NCI-H2107 (cell line): Measurements from ENCODE around the gene DNAJC7.
"Not testable (repeated sequence)": the region's sequence is repeated elsewhere in the genome, so short reads cannot be mapped to it uniquely, and the experiment has no call there.

Source experiments
- DNase-seq: peaks from one replicate; lab custom pipeline; 2025; lab: John Stamatoyannopoulos, UW

The DNAJC7 gene

GRCh38 chr17:42040818-42041217, 23.6 kb upstream of the DNAJC7 start:
- DNase-seq = no peak

- DNase-seq = no peak
Observed at GRCh38 chr17:42039794-42040763, 22.8 kb upstream of the DNAJC7 start.

GRCh38 chr17:42038221-42038973, 21.2 kb upstream of the DNAJC7 start:
- DNase-seq = no peak

- DNase-seq = no peak
Observed at GRCh38 chr17:42034059-42034458, 16.8 kb upstream of the DNAJC7 start.

- DNase-seq = no peak
Observed at GRCh38 chr17:42031584-42031983, 14.3 kb upstream of the DNAJC7 start.

- no peak for DNase-seq
Observed at GRCh38 chr17:42028791-42029127, 11.5 kb upstream of the DNAJC7 start.

- no peak for DNase-seq
Observed at GRCh38 chr17:42027961-42028790, 10.9 kb upstream of the DNAJC7 start.

GRCh38 chr17:42027590-42027889, 10.3 kb upstream of the DNAJC7 start:
- no peak for DNase-seq

GRCh38 chr17:42026857-42027589, 9.8 kb upstream of the DNAJC7 start:
- DNase-seq = no peak

GRCh38 chr17:42025936-42026335, 8.7 kb upstream of the DNAJC7 start:
- DNase-seq = no peak

- DNase-seq = no peak
Observed at GRCh38 chr17:42025191-42025579, 7.9 kb upstream of the DNAJC7 start.

- no peak for DNase-seq
Observed at GRCh38 chr17:42023524-42024349, 6.5 kb upstream of the DNAJC7 start.

GRCh38 chr17:42020845-42021244, 3.6 kb upstream of the DNAJC7 start:
- not testable (repeated sequence) for DNase-seq

GRCh38 chr17:42019509-42020404, 2.5 kb upstream of the DNAJC7 start, which contains the start of gene NKIRAS2:
Gene NKIRAS2, plus strand, starts transcription at chr17:42020090. Its CDS starts 1,488 bp downstream, at chr17:42021578.
- DNase-seq = peak; percentile 77

- no peak for DNase-seq
Observed at GRCh38 chr17:42018988-42019387, 1.7 kb upstream of the DNAJC7 start.

- no peak for DNase-seq
Observed at GRCh38 chr17:42018339-42018738, 1.1 kb upstream of the DNAJC7 start.

GRCh38 chr17:42017866-42018200, 594 bp upstream of the DNAJC7 start:
- DNase-seq = no peak

GRCh38 chr17:42016411-42016831, 818 bp downstream of the DNAJC7 start:
- DNase-seq = no peak

- DNase-seq = not testable (repeated sequence)
Observed at GRCh38 chr17:42013740-42014139, 3.5 kb downstream of the DNAJC7 start.

- DNase-seq = not testable (repeated sequence)
Observed at GRCh38 chr17:42012363-42012762, 4.9 kb downstream of the DNAJC7 start.
